Uterus (tissue), 4 donors: ENCODE results near the gene MPL. TPM values are rescaled to one million over a fixed set of nuclear protein-coding genes. Genes with fewer than 3 reads are reported as not detected.
"Not testable (repeated sequence)": the region's sequence is repeated elsewhere in the genome, so short reads cannot be mapped to it uniquely, and the experiment has no call there.

Experiments used
- DNase-seq, 2 donors: peaks; one replicate each; pipeline ENCODE4 v3.0.0-alpha.2; 2019 to 2020
- H3K27ac ChIP-seq, 2 donors: fragments of 200-600 bp; sonication (generic); 1 replicate in 1 of 2; 2 replicates in 1 of 2; pipeline ENCODE4 v1.5.1; 2016 to 2018
- H3K27me3 ChIP-seq, 2 donors: fragments of 200-600 bp; sonication (generic); one replicate each; pipeline ENCODE4 v1.5.1; 2018 to 2019; ENCODE audit warnings: control low read depth in 1 of 2
- H3K36me3 ChIP-seq, 2 donors: fragments of 200-600 bp; sonication (generic); one replicate each; pipeline ENCODE4 v1.5.1; 2019; ENCODE audit warnings: control low read depth in 1 of 2
- H3K4me1 ChIP-seq, 2 donors: fragments of 200-600 bp; sonication (generic); one replicate each; pipeline ENCODE4 v1.5.1; 2018 to 2019; ENCODE audit warnings: control low read depth in 1 of 2
- H3K4me3 ChIP-seq, 2 donors: fragments of 200-600 bp; sonication (generic); 1 replicate in 1 of 2; 2 replicates in 1 of 2; pipeline ENCODE4 v1.5.1; 2018 to 2019; ENCODE audit warnings: mild to moderate bottlenecking in 1 of 2
- H3K9me3 ChIP-seq, 2 donors: fragments of 200-600 bp; sonication (generic); one replicate each; pipeline ENCODE4 v1.5.1; 2019; ENCODE audit warnings: control low read depth in 1 of 2
- CTCF ChIP-seq, 4 experiments: fragments of 200-600 bp in 2 of 4; fragments of 450-650 bp in 2 of 4; sonication (generic) in 2 of 4; IDR thresholded peaks; one replicate each; pipeline ENCODE4 v1.5.1; 2016 to 2019; ENCODE audit warnings: antibody characterized with exemption in 4 of 4, mild to moderate bottlenecking in 2 of 4, moderate library complexity in 1 of 4
- POLR2A ChIP-seq, 2 donors: fragments of 450-650 bp; IDR thresholded peaks; one replicate each; pipeline ENCODE4 v1.6.1; 2016; ENCODE audit warnings: antibody characterized with exemption in 2 of 2, mild to moderate bottlenecking in 1 of 2, moderate library complexity in 1 of 2
- intact Hi-C: fragments of 100-400 bp; cut with DNase I; formaldehyde crosslinking; loops from one replicate; pipeline ENCODE4 v1.15.1; 2023; ENCODE audit warnings: low total_unique reads
- microRNA-seq: library from miRNA; unstranded; fragments of <30 nt; microRNA quantifications from one replicate; pipeline ENCODE4, GENCODE V29; 2016; ENCODE audit warnings: borderline microRNAs expressed, borderline replicate concordance
- total RNA-seq, 4 donors: library from RNA; depleted of rRNA in 3 of 4; stranded (reverse); fragments of >200 nt in 3 of 4; gene quantifications; one replicate each; pipeline versions ENCODE4 v1.1.0 to v1.2.4, GENCODE V29; 2014 to 2023
- donor health status: DM: yes; HTN: yes; CAD: no.

MPL gene
- total RNA-seq, 4 donors from 2014 or later = 1.3 TPM; not detected in 3

GRCh38 chr1:43396059-43396458, 58.4 kb downstream of the MPL start:
- intact Hi-C loops = no loop called here
- Histone ChIP-seq H3K27ac (no peak overlapping the region), H3K4me3 (no peak overlapping the region), H3K27me3 (no peaks in the 10 kb centered on the region), H3K4me1 (peaks cover 0 to 2% of the 10 kb centered on the region in 2 donors), H3K9me3 (no peaks in the 10 kb centered on the region), H3K36me3 (no peaks in the 10 kb centered on the region)
- TF ChIP-seq POLR2A (IDR thresholded peaks at IDR 0.05) (no peak), CTCF (IDR thresholded peaks at IDR 0.05) (no peak)
- no peak for DNase-seq

GRCh38 chr1:43398227-43398626, 60.6 kb downstream of the MPL start:
- Histone ChIP-seq H3K27me3 (no peaks in the 10 kb centered on the region), H3K9me3 (no peaks in the 10 kb centered on the region), H3K36me3 (no peaks in the 10 kb centered on the region), H3K4me3 (no peak overlapping the region), H3K27ac (no peak overlapping the region), H3K4me1 (no peaks in the 10 kb centered on the region)
- TF ChIP-seq CTCF (IDR thresholded peaks at IDR 0.05) (no peak), POLR2A (IDR thresholded peaks at IDR 0.05) (no peak)
- no peak for DNase-seq
- intact Hi-C loops = no loop called here

- H3K36me3 ChIP-seq, H3K9me3 ChIP-seq, DNase-seq, H3K4me1 ChIP-seq, H3K4me3 ChIP-seq, H3K27me3 ChIP-seq, intact Hi-C loops, H3K27ac ChIP-seq: not testable (repeated sequence)
Observed at GRCh38 chr1:43400441-43400840, 62.8 kb downstream of the MPL start.

- Histone ChIP-seq H3K4me1 (no peaks in the 10 kb centered on the region), H3K9me3 (no peaks in the 10 kb centered on the region), H3K27ac (no peak overlapping the region), H3K4me3 (no peak overlapping the region), H3K36me3 (no peaks in the 10 kb centered on the region), H3K27me3 (no peaks in the 10 kb centered on the region)
- DNase-seq = no peak
- TF ChIP-seq POLR2A (IDR thresholded peaks at IDR 0.05) (no peak), CTCF (IDR thresholded peaks at IDR 0.05) (no peak)
- intact Hi-C loops = no loop called here
Observed at GRCh38 chr1:43402089-43402865, 64.7 kb downstream of the MPL start.

Small RNAs within 50 kb of the gene (microRNA-seq; reads per million reads assigned to microRNA genes)
- 2.0 reads per million for gene MIR6734

Other genes with a start within 250 kb of the MPL start
- 10 to 100 TPM; 15.4 to 42.4 (median 29.6) TPM for gene EBNA1BP2, start 165.5 kb upstream of the MPL start, total RNA-seq
- gene CFAP57, start 165.5 kb upstream of the MPL start, total RNA-seq = 1 to 10 TPM in 3 of 4 donors, under 1 TPM in 1; 0.40 to 5.6 (median 1.8) TPM
- gene TMEM125, start 67.8 kb upstream of the MPL start, total RNA-seq = 1 to 10 TPM in 1 of 4 donors, under 1 TPM in 1, not detected in 2; 0.55 to 3.6 TPM
- under 1 TPM in 1 of 4 donors, not detected in 3; 0.62 TPM for gene C1orf210, start 52.2 kb upstream of the MPL start, total RNA-seq
- gene TIE1, start 36.8 kb upstream of the MPL start, total RNA-seq = 10 to 100 TPM; 47.4 to 80.7 (median 67.9) TPM
- gene CDC20, start 21.2 kb downstream of the MPL start, total RNA-seq = 10 to 100 TPM in 1 of 4 donors, 1 to 10 TPM in 1, not detected in 2; 1.3 to 20.3 TPM
- gene ELOVL1, start 30.2 kb downstream of the MPL start, total RNA-seq = 10 to 100 TPM in 3 of 4 donors, 1 to 10 TPM in 1; 7.9 to 62.8 (median 34.9) TPM
- 10 to 100 TPM; 19.4 to 33.9 (median 28.5) TPM for gene MED8, start 52.0 kb downstream of the MPL start, total RNA-seq
- 100 to 1,000 TPM in 1 of 4 donors, 10 to 100 TPM in 3; 15.6 to 128 (median 31.0) TPM for gene SZT2, start 52.1 kb downstream of the MPL start, total RNA-seq
- 10 to 100 TPM; 34.8 to 84.7 (median 70.5) TPM for gene HYI, start 116.1 kb downstream of the MPL start, total RNA-seq
- 100 to 1,000 TPM in 2 of 4 donors, 10 to 100 TPM in 2; 24.7 to 172 (median 124) TPM for gene PTPRF, start 193.1 kb downstream of the MPL start, total RNA-seq